AG10803 (cell line): ENCODE data around the gene SLC8A1.

Source experiments
- DNase-seq: peaks from one replicate; pipeline ENCODE4 v3.0.0; 2010; ENCODE audit warnings: low read depth
- H3K4me3 ChIP-seq: 2 replicates; pipeline ENCODE4 v1.5.1; 2011; ENCODE audit warnings: mild to moderate bottlenecking, low read length, control low read depth
- CTCF ChIP-seq: conservative IDR thresholded peaks from 2 replicates; pipeline ENCODE4 v1.5.1; 2011; ENCODE audit warnings: mild to moderate bottlenecking, low read length, control low read depth, inconsistent platforms

Gene SLC8A1

GRCh38 chr2:40394597-40394996 is 57.3 kb downstream of the SLC8A1 start:
- peak; percentile 9 for DNase-seq
- no peak overlapping the region for H3K4me3 ChIP-seq
- no peak for TF ChIP-seq CTCF

GRCh38 chr2:40394031-40394430 is 57.9 kb downstream of the SLC8A1 start:
- DNase-seq = no peak
- H3K4me3 ChIP-seq = no peak overlapping the region
- no peak for TF ChIP-seq CTCF

GRCh38 chr2:40388161-40388560 is 63.7 kb downstream of the SLC8A1 start:
- DNase-seq = no peak
- H3K4me3 ChIP-seq = no peak overlapping the region
- no peak for TF ChIP-seq CTCF

GRCh38 chr2:40386177-40386576 is 65.7 kb downstream of the SLC8A1 start:
- TF ChIP-seq CTCF = no peak
- no peak overlapping the region for H3K4me3 ChIP-seq
- no peak for DNase-seq

- H3K4me3 ChIP-seq = no peak overlapping the region
- peak; percentile 89 for DNase-seq
These were observed 67.2 kb downstream of the SLC8A1 start for GRCh38 chr2:40384714-40385113.

GRCh38 chr2:40384233-40384632 is 67.7 kb downstream of the SLC8A1 start:
- H3K4me3 ChIP-seq = no peak overlapping the region
- no peak for DNase-seq
- TF ChIP-seq CTCF = 0 out of 2 replicates have a peak, but pooled peaks have one; percentile 5

More at GRCh38 chr2:40384714-40385113, 67.2 kb downstream of the SLC8A1 start:
- TF ChIP-seq CTCF = no peak

GRCh38 chr2:40380721-40381120 is 71.2 kb downstream of the SLC8A1 start:
- no peak for DNase-seq
- no peak for TF ChIP-seq CTCF
- H3K4me3 ChIP-seq = no peak overlapping the region
